GM18507 (cell line): ENCODE measurements around the gene ADCYAP1.

ENCODE experiments used
- DNase-seq: peaks from one replicate; pipeline ENCODE4 v3.0.0; 2011; ENCODE audit warnings: low read depth; ENCODE audit not compliant: insufficient read length; ENCODE audit errors: extremely low spot score
- FAIRE-seq: peaks from 2 replicates; lab custom pipeline; 2011; peaks lifted over from hg19 to GRCh38; lab: Jason Lieb, UNC

Gene ADCYAP1

GRCh38 chr18:907885-908757 is 3.5 kb downstream of the ADCYAP1 start:
- FAIRE-seq, result no peak
- no peak for DNase-seq

- DNase-seq (no peak), FAIRE-seq (no peak)
Measured at GRCh38 chr18:908758-909724, 4.4 kb downstream of the ADCYAP1 start.

GRCh38 chr18:910247-910646 is 5.6 kb downstream of the ADCYAP1 start:
- DNase-seq (no peak), FAIRE-seq (no peak)

GRCh38 chr18:911025-911424 is 6.4 kb downstream of the ADCYAP1 start:
- FAIRE-seq (no peak), DNase-seq (no peak)

GRCh38 chr18:911486-911885 is 6.8 kb downstream of the ADCYAP1 start:
- FAIRE-seq (no peak), DNase-seq (no peak)

GRCh38 chr18:916562-916961 is 11.9 kb downstream of the ADCYAP1 start:
- no peak for DNase-seq
- FAIRE-seq, result no peak

- DNase-seq (no peak), FAIRE-seq (no peak)
Measured at GRCh38 chr18:919078-919477, 14.4 kb downstream of the ADCYAP1 start.

GRCh38 chr18:923144-923866 is 18.6 kb downstream of the ADCYAP1 start:
- FAIRE-seq (no peak), DNase-seq (no peak)

GRCh38 chr18:924987-925386 is 20.3 kb downstream of the ADCYAP1 start:
- no peak for DNase-seq
- FAIRE-seq, result no peak

- FAIRE-seq (no peak), DNase-seq (no peak)
Measured at GRCh38 chr18:926946-927345, 22.3 kb downstream of the ADCYAP1 start.

GRCh38 chr18:933082-933481 is 28.4 kb downstream of the ADCYAP1 start:
- FAIRE-seq (no peak), DNase-seq (no peak)

GRCh38 chr18:934518-935133 is 30.0 kb downstream of the ADCYAP1 start:
- DNase-seq, result no peak
- FAIRE-seq, result no peak

GRCh38 chr18:936941-937340 is 32.3 kb downstream of the ADCYAP1 start:
- no peak for DNase-seq
- no peak for FAIRE-seq

GRCh38 chr18:939166-939565 is 34.5 kb downstream of the ADCYAP1 start:
- no peak for DNase-seq
- no peak for FAIRE-seq

GRCh38 chr18:939958-940357 is 35.3 kb downstream of the ADCYAP1 start:
- DNase-seq (no peak), FAIRE-seq (no peak)

- DNase-seq (no peak), FAIRE-seq (no peak)
Measured at GRCh38 chr18:941331-941730, 36.7 kb downstream of the ADCYAP1 start.

GRCh38 chr18:944440-944839 is 39.8 kb downstream of the ADCYAP1 start:
- FAIRE-seq, result no peak
- DNase-seq, result no peak

GRCh38 chr18:949724-950631 is 45.3 kb downstream of the ADCYAP1 start:
- FAIRE-seq, result no peak
- DNase-seq, result no peak
